Measurements from ENCODE around the gene SLC7A7. TPM values are rescaled to one million over a fixed set of nuclear protein-coding genes. Genes with fewer than 3 reads are reported as not detected.
A peak's percentile ranks its signal among the peaks of the same experiment; 100 is the strongest.

The SLC7A7 gene
- total and polyA plus RNA-seq, 2 of the 13 experiments (the other 11 are each of a cell fraction or from before 2014, with no cell fraction given): 0.13 to 0.63 TPM

DNA sequence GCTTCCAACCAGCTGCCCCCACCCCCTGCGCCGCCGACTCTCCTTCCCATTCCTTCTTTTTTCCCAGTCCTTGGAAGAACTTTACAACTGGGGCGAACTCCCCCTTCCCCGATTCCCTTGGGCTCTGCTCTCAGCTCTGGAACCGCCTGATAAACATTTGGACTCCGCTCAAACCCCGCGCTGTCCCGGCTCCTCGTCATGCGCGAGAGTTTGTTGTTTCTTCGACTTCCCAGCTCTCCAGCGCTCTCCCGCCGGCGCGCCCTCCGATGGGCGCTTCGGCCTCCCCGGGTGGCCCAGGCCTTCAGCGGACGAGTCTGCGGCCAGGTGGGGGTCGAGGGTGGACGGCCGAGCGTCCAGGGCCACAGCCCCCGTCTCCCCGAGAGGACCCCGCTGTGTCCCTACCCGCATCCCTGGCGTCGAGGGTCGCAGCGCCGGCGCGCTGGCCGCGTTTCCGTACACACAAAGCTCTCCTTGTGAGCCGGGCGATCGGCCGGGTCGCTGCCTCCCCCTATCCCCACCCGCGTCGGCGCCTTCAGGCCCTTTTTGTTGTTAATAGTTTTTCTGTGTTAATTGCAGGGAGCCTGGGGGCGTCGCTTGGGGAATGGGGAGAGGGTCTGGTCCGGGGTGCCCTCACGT, 22.0 kb upstream of the SLC7A7 start (continued):
- TF ChIP-seq, protein P1, sequence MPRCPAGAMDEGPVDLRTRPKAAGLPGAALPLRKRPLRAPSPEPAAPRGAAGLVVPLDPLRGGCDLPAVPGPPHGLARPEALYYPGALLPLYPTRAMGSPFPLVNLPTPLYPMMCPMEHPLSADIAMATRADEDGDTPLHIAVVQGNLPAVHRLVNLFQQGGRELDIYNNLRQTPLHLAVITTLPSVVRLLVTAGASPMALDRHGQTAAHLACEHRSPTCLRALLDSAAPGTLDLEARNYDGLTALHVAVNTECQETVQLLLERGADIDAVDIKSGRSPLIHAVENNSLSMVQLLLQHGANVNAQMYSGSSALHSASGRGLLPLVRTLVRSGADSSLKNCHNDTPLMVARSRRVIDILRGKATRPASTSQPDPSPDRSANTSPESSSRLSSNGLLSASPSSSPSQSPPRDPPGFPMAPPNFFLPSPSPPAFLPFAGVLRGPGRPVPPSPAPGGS (CRISPR knock-in tag; IDR thresholded peaks at IDR 0.05): peak; percentile 91; the same call in 1 of the 2 replicates
- TF ChIP-seq XRCC5 (optimal IDR thresholded peaks at IDR 0.05; ENCODE audit: low read length): no peak
- TF ChIP-seq REPIN1 (CRISPR knock-in tag; IDR thresholded peaks at IDR 0.05; ENCODE audit: borderline replicate concordance, low read depth): peak; percentile 50
- TF ChIP-seq ZNF230 (CRISPR knock-in tag; IDR thresholded peaks at IDR 0.05): peak; percentile 95
- TF ChIP-seq PPARG (CRISPR knock-in tag; conservative IDR thresholded peaks at IDR 0.05): peak; percentile 48
- TF ChIP-seq ZNF749 (CRISPR knock-in tag; IDR thresholded peaks at IDR 0.05; ENCODE audit: borderline replicate concordance): 0 out of 2 replicates have a peak, but pooled peaks have one; percentile 19
- TF ChIP-seq GFI1 (CRISPR knock-in tag; IDR thresholded peaks at IDR 0.05; ENCODE audit: borderline replicate concordance): no peak; the same call in 1 of the 2 replicates
- TF ChIP-seq ZNF331 (CRISPR knock-in tag; IDR thresholded peaks at IDR 0.05): peak; percentile 26; the same call in 1 of the 2 replicates
- TF ChIP-seq, protein P2, sequence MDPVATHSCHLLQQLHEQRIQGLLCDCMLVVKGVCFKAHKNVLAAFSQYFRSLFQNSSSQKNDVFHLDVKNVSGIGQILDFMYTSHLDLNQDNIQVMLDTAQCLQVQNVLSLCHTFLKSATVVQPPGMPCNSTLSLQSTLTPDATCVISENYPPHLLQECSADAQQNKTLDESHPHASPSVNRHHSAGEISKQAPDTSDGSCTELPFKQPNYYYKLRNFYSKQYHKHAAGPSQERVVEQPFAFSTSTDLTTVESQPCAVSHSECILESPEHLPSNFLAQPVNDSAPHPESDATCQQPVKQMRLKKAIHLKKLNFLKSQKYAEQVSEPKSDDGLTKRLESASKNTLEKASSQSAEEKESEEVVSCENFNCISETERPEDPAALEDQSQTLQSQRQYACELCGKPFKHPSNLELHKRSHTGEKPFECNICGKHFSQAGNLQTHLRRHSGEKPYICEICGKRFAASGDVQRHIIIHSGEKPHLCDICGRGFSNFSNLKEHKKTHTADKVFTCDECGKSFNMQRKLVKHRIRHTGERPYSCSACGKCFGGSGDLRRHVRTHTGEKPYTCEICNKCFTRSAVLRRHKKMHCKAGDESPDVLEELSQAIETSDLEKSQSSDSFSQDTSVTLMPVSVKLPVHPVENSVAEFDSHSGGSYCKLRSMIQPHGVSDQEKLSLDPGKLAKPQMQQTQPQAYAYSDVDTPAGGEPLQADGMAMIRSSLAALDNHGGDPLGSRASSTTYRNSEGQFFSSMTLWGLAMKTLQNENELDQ (CRISPR knock-in tag; IDR thresholded peaks at IDR 0.05; ENCODE audit: borderline replicate concordance): peak; percentile 69; the same call in 1 of the 2 replicates
- TF ChIP-seq NR3C1 (CRISPR knock-in tag; IDR thresholded peaks at IDR 0.05): peak; percentile 63; the same call in 1 of the 2 replicates
- TF ChIP-seq, protein P3, sequence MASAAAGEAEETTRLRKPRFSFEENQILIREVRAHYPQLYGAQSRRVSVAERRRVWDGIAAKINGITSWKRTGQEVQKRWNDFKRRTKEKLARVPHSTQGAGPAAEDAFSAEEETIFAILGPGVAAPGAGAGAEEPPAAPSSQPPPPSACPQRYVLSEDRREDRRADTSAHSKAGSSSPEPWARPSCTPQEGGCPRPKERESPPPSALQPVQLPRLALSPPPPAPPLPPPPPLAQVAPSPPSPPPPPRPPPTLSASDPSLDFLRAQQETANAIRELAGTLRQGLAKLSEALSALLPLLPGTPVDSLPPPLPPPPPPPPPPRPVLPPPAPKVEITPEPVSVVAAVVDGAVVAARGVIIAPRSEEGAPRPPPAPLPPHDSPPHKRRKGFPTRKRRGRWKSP (CRISPR knock-in tag; IDR thresholded peaks at IDR 0.05): peak; percentile 90; the same call in 1 of the 2 replicates
- TF ChIP-seq ZNF816 (CRISPR knock-in tag; IDR thresholded peaks at IDR 0.05; ENCODE audit: borderline replicate concordance): no peak
- no peak for TF ChIP-seq TOE1 (CRISPR knock-in tag; IDR thresholded peaks at IDR 0.05)
- TF ChIP-seq, protein P4, sequence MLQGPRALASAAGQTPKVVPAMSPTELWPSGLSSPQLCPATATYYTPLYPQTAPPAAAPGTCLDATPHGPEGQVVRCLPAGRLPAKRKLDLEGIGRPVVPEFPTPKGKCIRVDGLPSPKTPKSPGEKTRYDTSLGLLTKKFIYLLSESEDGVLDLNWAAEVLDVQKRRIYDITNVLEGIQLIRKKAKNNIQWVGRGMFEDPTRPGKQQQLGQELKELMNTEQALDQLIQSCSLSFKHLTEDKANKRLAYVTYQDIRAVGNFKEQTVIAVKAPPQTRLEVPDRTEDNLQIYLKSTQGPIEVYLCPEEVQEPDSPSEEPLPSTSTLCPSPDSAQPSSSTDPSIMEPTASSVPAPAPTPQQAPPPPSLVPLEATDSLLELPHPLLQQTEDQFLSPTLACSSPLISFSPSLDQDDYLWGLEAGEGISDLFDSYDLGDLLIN (CRISPR knock-in tag; IDR thresholded peaks at IDR 0.05; ENCODE audit: borderline replicate concordance): no peak
- no peak for TF ChIP-seq ZNF75D (CRISPR knock-in tag; IDR thresholded peaks at IDR 0.05; ENCODE audit: borderline replicate concordance)
- TF ChIP-seq, protein P5, sequence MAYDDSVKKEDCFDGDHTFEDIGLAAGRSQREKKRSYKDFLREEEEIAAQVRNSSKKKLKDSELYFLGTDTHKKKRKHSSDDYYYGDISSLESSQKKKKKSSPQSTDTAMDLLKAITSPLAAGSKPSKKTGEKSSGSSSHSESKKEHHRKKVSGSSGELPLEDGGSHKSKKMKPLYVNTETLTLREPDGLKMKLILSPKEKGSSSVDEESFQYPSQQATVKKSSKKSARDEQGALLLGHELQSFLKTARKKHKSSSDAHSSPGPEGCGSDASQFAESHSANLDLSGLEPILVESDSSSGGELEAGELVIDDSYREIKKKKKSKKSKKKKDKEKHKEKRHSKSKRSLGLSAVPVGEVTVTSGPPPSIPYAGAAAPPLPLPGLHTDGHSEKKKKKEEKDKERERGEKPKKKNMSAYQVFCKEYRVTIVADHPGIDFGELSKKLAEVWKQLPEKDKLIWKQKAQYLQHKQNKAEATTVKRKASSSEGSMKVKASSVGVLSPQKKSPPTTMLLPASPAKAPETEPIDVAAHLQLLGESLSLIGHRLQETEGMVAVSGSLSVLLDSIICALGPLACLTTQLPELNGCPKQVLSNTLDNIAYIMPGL (CRISPR knock-in tag; IDR thresholded peaks at IDR 0.05; ENCODE audit: borderline replicate concordance in 1 of 2, low read depth in 1 of 2): peak; percentile 86 to 91
- TF ChIP-seq ZNF354B (CRISPR knock-in tag; IDR thresholded peaks at IDR 0.05): no peak
- TF ChIP-seq MYC (CRISPR knock-in tag; IDR thresholded peaks at IDR 0.05; ENCODE audit: borderline replicate concordance): peak; percentile 38; the same call in 1 of the 2 replicates
- no peak; the same call in 1 of the 2 replicates for TF ChIP-seq ARNTL (CRISPR knock-in tag; IDR thresholded peaks at IDR 0.05)
- TF ChIP-seq CHD4 (IDR thresholded peaks at IDR 0.05; ENCODE audit: borderline replicate concordance, low read length): no peak
- no peak for TF ChIP-seq ZNF207 (IDR thresholded peaks at IDR 0.05; ENCODE audit: borderline replicate concordance)

Measured in HepG2 (cell line).